GM11168 (cell line): ENCODE measurements around the gene RPRM.
"Not testable (repeated sequence)": the region's sequence is repeated elsewhere in the genome, so short reads cannot be mapped to it uniquely, and the experiment has no call there.

Source experiments
- in situ Hi-C: fragments of 300-500 bp; cut with MboI; formaldehyde crosslinking; loops from one replicate; pipeline ENCODE4 v1.12.0; 2022; ENCODE audit warnings: low sequenced_read_pairs; ENCODE audit not compliant: unreplicated experiment

RPRM gene

GRCh38 chr2:153462338-153462859 lies 16.2 kb downstream of the RPRM start:
- in situ Hi-C loops, result no loop called here

GRCh38 chr2:153461453-153461852 lies 17.1 kb downstream of the RPRM start:
- in situ Hi-C loops, result no loop called here

- in situ Hi-C loops, result no loop called here
Observed at GRCh38 chr2:153455861-153456260, 22.7 kb downstream of the RPRM start.

GRCh38 chr2:153455403-153455802 lies 23.2 kb downstream of the RPRM start:
- in situ Hi-C loops, result no loop called here

- in situ Hi-C loops, result no loop called here
Observed at GRCh38 chr2:153451611-153452010, 27.0 kb downstream of the RPRM start.

GRCh38 chr2:153443106-153443505 lies 35.5 kb downstream of the RPRM start:
- in situ Hi-C loops, result no loop called here

GRCh38 chr2:153442616-153443015 lies 35.9 kb downstream of the RPRM start:
- in situ Hi-C loops, result not testable (repeated sequence)

- in situ Hi-C loops, result not testable (repeated sequence)
Observed at GRCh38 chr2:153440090-153440489, 38.5 kb downstream of the RPRM start.

- in situ Hi-C loops, result no loop called here
Observed at GRCh38 chr2:153433403-153433802, 45.2 kb downstream of the RPRM start.

GRCh38 chr2:153432381-153432780 lies 46.2 kb downstream of the RPRM start:
- in situ Hi-C loops, result no loop called here

- in situ Hi-C loops, result no loop called here
Observed at GRCh38 chr2:153431114-153431513, 47.4 kb downstream of the RPRM start.
